Esophagus squamous epithelium (tissue), 5 donors: ENCODE measurements around the gene KNDC1. TPM values are rescaled to one million over a fixed set of nuclear protein-coding genes. Genes with fewer than 3 reads are reported as not detected.

Experiments
- DNase-seq: peaks from one replicate; lab custom pipeline; 2025; lab: John Stamatoyannopoulos, UW
- H3K27ac ChIP-seq, 4 donors: fragments of 200-600 bp; sonication (generic); one replicate each; pipeline ENCODE4 v1.5.1; 2016 to 2019; ENCODE audit warnings: mild to moderate bottlenecking in 1 of 4
- H3K27me3 ChIP-seq, 4 donors: fragments of 200-600 bp; sonication (generic); 1 replicate in 3 of 4; 2 replicates in 1 of 4; pipeline versions ENCODE4 v1.5.1 to v1.6.0; 2017 to 2021; ENCODE audit warnings: antibody characterized with exemption in 1 of 4
- H3K36me3 ChIP-seq, 3 donors: fragments of 200-600 bp; sonication (generic); one replicate each; pipeline ENCODE4 v1.5.1; 2016 to 2019
- H3K4me1 ChIP-seq, 3 donors: fragments of 200-600 bp; sonication (generic); one replicate each; pipeline ENCODE4 v1.5.1; 2017 to 2019
- H3K4me3 ChIP-seq, 4 donors: fragments of 200-600 bp; sonication (generic); 1 replicate in 3 of 4; 2 replicates in 1 of 4; pipeline ENCODE4 v1.5.1; 2016 to 2019; ENCODE audit warnings: mild to moderate bottlenecking in 2 of 4, moderate library complexity in 1 of 4
- H3K9me3 ChIP-seq, 3 donors: fragments of 200-600 bp; sonication (generic); one replicate each; pipeline ENCODE4 v1.5.1; 2016 to 2019
- CTCF ChIP-seq, 6 experiments: fragments of 450-650 bp in 4 of 6; fragments of 200-600 bp in 2 of 6; sonication (generic) in 2 of 6; IDR thresholded peaks; one replicate each; pipeline ENCODE4 v1.5.1; 2016 to 2019; ENCODE audit warnings: antibody characterized with exemption in 6 of 6, mild to moderate bottlenecking in 4 of 6, moderate library complexity in 4 of 6
- POLR2A ChIP-seq, 4 donors: fragments of 450-650 bp; IDR thresholded peaks; one replicate each; pipeline ENCODE4 v1.6.1; 2017; ENCODE audit warnings: antibody characterized with exemption in 4 of 4, mild to moderate bottlenecking in 4 of 4, moderate library complexity in 3 of 4
- WGBS, 2 donors: methylation state at CpG; one replicate each; pipeline ENCODE4 v1.1.5; 2018; 5-methylcytosine and 5-hydroxymethylcytosine counted together
- intact Hi-C: fragments of 100-400 bp; cut with DNase I; formaldehyde crosslinking; loops from one replicate; pipeline ENCODE4 v1.15.0; 2022
- total RNA-seq, 4 donors: library from RNA; depleted of rRNA; stranded (reverse); fragments of >200 nt; gene quantifications; one replicate each; pipeline ENCODE4 v1.1.0, GENCODE V29; 2016
- donor health status: DM: yes; HTN: yes; CAD: no.

KNDC1 gene
- total RNA-seq, 4 donors from 2014 or later, result 0.19 to 0.64 (median 0.53) TPM; not detected in 1

GRCh38 chr10:133176546-133176945 is 16.5 kb downstream of the KNDC1 start:
- DNase-seq, result no peak
- no peak overlapping the region for H3K4me3 ChIP-seq
- H3K4me1 ChIP-seq, result no peaks in the 10 kb centered on the region
- no peak overlapping the region for H3K27ac ChIP-seq
- no peaks in the 10 kb centered on the region for H3K36me3 ChIP-seq
- intact Hi-C loops, result no loop called here
- H3K9me3 ChIP-seq, result no peaks in the 10 kb centered on the region
- H3K27me3 ChIP-seq, result peaks cover 0 to 11% (median 0%) of the 10 kb centered on the region in 4 donors
- WGBS, 2 donors, result 80 to 100% methylated on average over 2 of the region's 4 CpGs
- no peak for TF ChIP-seq CTCF (IDR thresholded peaks at IDR 0.05)
- TF ChIP-seq POLR2A (IDR thresholded peaks at IDR 0.05), result no peak

DNA sequence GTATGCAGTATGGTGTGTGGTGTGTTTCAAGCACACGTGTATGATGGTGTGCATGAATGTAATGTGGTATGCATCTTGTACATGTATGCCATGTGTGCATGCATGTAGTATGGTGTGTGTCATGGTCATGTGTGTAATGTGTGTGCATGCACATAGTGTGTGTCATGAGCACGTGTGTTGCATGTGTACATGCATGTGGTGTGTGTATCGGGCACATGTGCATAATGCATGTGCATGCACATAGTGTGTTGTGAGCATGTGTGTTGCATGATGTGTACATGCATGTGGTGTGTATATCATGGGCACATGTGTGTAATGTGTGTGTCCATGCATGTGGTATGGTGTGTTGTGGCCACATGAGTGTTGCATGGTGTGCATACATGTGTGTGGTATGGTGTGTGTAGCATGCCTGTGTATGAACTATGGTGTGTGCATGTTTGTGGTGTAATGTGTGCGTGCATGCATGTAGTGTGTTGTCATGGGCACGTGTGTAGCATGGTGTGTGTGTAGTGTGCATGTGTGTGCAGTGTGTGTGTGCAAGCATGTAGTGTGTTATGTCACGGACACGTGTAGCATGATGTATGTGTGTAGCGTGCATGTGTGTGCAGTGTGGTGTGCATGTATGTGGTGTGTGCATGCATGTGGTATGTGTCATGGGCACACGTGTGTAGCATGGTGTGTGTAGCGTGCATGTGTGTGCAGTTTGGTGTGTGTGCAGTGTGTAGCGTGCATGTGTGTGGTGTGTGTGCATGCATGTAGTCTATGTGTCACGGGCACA is 17.6 kb downstream of the KNDC1 start:
- TF ChIP-seq CTCF (IDR thresholded peaks at IDR 0.05) (no peak), POLR2A (IDR thresholded peaks at IDR 0.05) (no peak)
- no peaks in the 10 kb centered on the region for H3K4me1 ChIP-seq
- intact Hi-C loops, result no loop called here
- no peak overlapping the region for H3K4me3 ChIP-seq
- no peak overlapping the region for H3K27ac ChIP-seq
- no peak for DNase-seq
- H3K36me3 ChIP-seq, result no peaks in the 10 kb centered on the region
- 88 to 89% methylated on average over 12 of the region's 12 CpGs for WGBS, 2 donors
- peaks cover 0 to 16% (median 0%) of the 10 kb centered on the region in 4 donors for H3K27me3 ChIP-seq
- H3K9me3 ChIP-seq, result no peaks in the 10 kb centered on the region

GRCh38 chr10:133178357-133179127 is 18.5 kb downstream of the KNDC1 start:
- intact Hi-C loops, result no loop called here
- Histone ChIP-seq H3K36me3 (no peaks in the 10 kb centered on the region), H3K4me1 (no peaks in the 10 kb centered on the region), H3K27ac (no peak overlapping the region), H3K27me3 (peaks cover 0 to 17% (median 0%) of the 10 kb centered on the region in 4 donors), H3K4me3 (no peak overlapping the region), H3K9me3 (no peaks in the 10 kb centered on the region)
- WGBS, 2 donors, result 85 to 90% methylated on average over 21 to 27 of the region's 29 CpGs
- no peak for DNase-seq
- no peak for TF ChIP-seq POLR2A (IDR thresholded peaks at IDR 0.05)
- TF ChIP-seq CTCF (IDR thresholded peaks at IDR 0.05), result no peak

GRCh38 chr10:133179128-133179520 is 19.1 kb downstream of the KNDC1 start:
- TF ChIP-seq POLR2A (IDR thresholded peaks at IDR 0.05) (no peak), CTCF (IDR thresholded peaks at IDR 0.05) (no peak)
- Histone ChIP-seq H3K9me3 (no peaks in the 10 kb centered on the region), H3K4me1 (no peaks in the 10 kb centered on the region), H3K27me3 (peaks cover 0 to 17% (median 0%) of the 10 kb centered on the region in 4 donors), H3K4me3 (no peak overlapping the region), H3K27ac (no peak overlapping the region), H3K36me3 (no peaks in the 10 kb centered on the region)
- 71 to 78% methylated on average over 4 of the region's 11 CpGs for whole genome bisulfite sequencing, 2 donors
- intact Hi-C loops, result no loop called here
- no peak for DNase-seq

GRCh38 chr10:133179651-133180050 is 19.6 kb downstream of the KNDC1 start:
- H3K27ac ChIP-seq, result no peak overlapping the region
- peaks cover 0 to 17% (median 0%) of the 10 kb centered on the region in 4 donors for H3K27me3 ChIP-seq
- no peak for DNase-seq
- H3K4me3 ChIP-seq, result no peak overlapping the region
- 60 to 87% methylated on average over 1 to 17 of the region's 26 CpGs for WGBS, 2 donors
- TF ChIP-seq POLR2A (IDR thresholded peaks at IDR 0.05), result no peak
- no peak for TF ChIP-seq CTCF (IDR thresholded peaks at IDR 0.05)
- intact Hi-C loops, result no loop called here
- no peaks in the 10 kb centered on the region for H3K9me3 ChIP-seq
- no peaks in the 10 kb centered on the region for H3K36me3 ChIP-seq
- no peaks in the 10 kb centered on the region for H3K4me1 ChIP-seq
